Liver (tissue), 3 donors: ENCODE results near the gene TREX2.

ENCODE experiments used
- ATF3 ChIP-seq: IDR thresholded peaks from 2 replicates; pipeline ENCODE4 v1.6.1; 2016; ENCODE audit warnings: antibody characterized with exemption
- CTCF ChIP-seq: fragments of 150-350 bp; IDR thresholded peaks from 2 replicates; pipeline ENCODE4 v1.5.1; 2017; ENCODE audit warnings: improper control_type of control experiment, low read depth, low read length; ENCODE audit not compliant: missing input control
- EGR1 ChIP-seq, 2 donors: IDR thresholded peaks; 2 replicates each; pipeline ENCODE4 v1.6.1; 2016 to 2018; ENCODE audit warnings: antibody characterized with exemption in 2 of 2, low read depth in 2 of 2
- FOXA1 ChIP-seq: IDR thresholded peaks from 2 replicates; pipeline ENCODE4 v1.6.1; 2016; ENCODE audit warnings: antibody characterized with exemption
- MAX ChIP-seq: IDR thresholded peaks from 2 replicates; pipeline ENCODE4 v1.6.1; 2016; ENCODE audit warnings: antibody characterized with exemption
- NR2F2 ChIP-seq: IDR thresholded peaks from 2 replicates; pipeline ENCODE4 v1.6.1; 2016; ENCODE audit warnings: antibody characterized with exemption
- RAD21 ChIP-seq, 2 donors: IDR thresholded peaks; 2 replicates each; pipeline ENCODE4 v1.6.1; 2016; ENCODE audit warnings: antibody characterized with exemption in 2 of 2, mild to moderate bottlenecking in 2 of 2
- REST ChIP-seq: IDR thresholded peaks from 2 replicates; pipeline ENCODE4 v1.6.1; 2016; ENCODE audit warnings: antibody characterized with exemption, mild to moderate bottlenecking
- SP1 ChIP-seq: IDR thresholded peaks from 2 replicates; pipeline ENCODE4 v1.6.1; 2018; ENCODE audit warnings: antibody characterized with exemption, mild to moderate bottlenecking
- TAF1 ChIP-seq: conservative IDR thresholded peaks from 2 replicates; pipeline ENCODE4 v1.6.1; 2016; ENCODE audit warnings: antibody characterized with exemption, mild to moderate bottlenecking
- YY1 ChIP-seq: IDR thresholded peaks from 2 replicates; pipeline ENCODE4 v1.6.1; 2016; ENCODE audit warnings: antibody characterized with exemption, mild to moderate bottlenecking
- ZBTB33 ChIP-seq: IDR thresholded peaks from 2 replicates; pipeline ENCODE4 v1.6.1; 2016; ENCODE audit warnings: antibody characterized with exemption
- donor health status: healthy.
- donor health status: healthy.

GRCh38 chrX:153475751-153476281 is 30.0 kb upstream of the TREX2 start:
- no peak for TF ChIP-seq RAD21 (IDR thresholded peaks at IDR 0.05)
- no peak for TF ChIP-seq SP1
- TF ChIP-seq CTCF, result no peak
- no peak for TF ChIP-seq FOXA1
- TF ChIP-seq REST, result no peak
- TF ChIP-seq ZBTB33, result no peak
- no peak for TF ChIP-seq ATF3
- no peak for TF ChIP-seq NR2F2
- TF ChIP-seq TAF1, result no peak
- no peak for TF ChIP-seq EGR1 (IDR thresholded peaks at IDR 0.05; ENCODE audit: low read depth in 2 of 2)
- no peak for TF ChIP-seq MAX
- no peak for TF ChIP-seq YY1
